ENCODE results near the gene GDI2.

DNA sequence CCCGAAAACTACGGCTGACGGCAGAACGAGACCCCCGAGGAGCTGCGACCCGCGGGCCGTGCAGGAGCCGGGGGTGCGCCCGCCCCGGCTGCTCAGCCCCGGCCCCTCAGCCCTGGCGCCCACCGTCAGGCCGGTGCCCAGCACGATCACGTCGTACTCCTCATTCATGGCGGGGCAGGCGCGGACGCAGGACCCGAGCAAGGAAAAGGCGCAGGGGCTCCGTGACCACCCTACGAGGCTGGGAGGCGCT, 218 bp downstream of the GDI2 start:
- TF ChIP-seq CTBP1 (IDR thresholded peaks at IDR 0.05; ENCODE audit: borderline replicate concordance) (no peak), L3MBTL2 (conservative IDR thresholded peaks at IDR 0.05) (no peak), FOXA1 (IDR thresholded peaks at IDR 0.05) (no peak), SUZ12 (IDR thresholded peaks at IDR 0.05) (no peak), SP1 (IDR thresholded peaks at IDR 0.05) (no peak), FOXM1 (IDR thresholded peaks at IDR 0.05; ENCODE audit: borderline replicate concordance) (no peak), FOXK2 (IDR thresholded peaks at IDR 0.05) (no peak), BHLHE40 (IDR thresholded peaks at IDR 0.05; ENCODE audit: borderline replicate concordance) (no peak), LEF1 (IDR thresholded peaks at IDR 0.05; ENCODE audit: borderline replicate concordance) (no peak), ARNT (IDR thresholded peaks at IDR 0.05) (no peak), TARDBP (IDR thresholded peaks at IDR 0.05) (no peak), ELF4 (IDR thresholded peaks at IDR 0.05) (no peak), HDGF (IDR thresholded peaks at IDR 0.05; ENCODE audit: borderline replicate concordance) (no peak)
- TF ChIP-seq, protein P1, sequence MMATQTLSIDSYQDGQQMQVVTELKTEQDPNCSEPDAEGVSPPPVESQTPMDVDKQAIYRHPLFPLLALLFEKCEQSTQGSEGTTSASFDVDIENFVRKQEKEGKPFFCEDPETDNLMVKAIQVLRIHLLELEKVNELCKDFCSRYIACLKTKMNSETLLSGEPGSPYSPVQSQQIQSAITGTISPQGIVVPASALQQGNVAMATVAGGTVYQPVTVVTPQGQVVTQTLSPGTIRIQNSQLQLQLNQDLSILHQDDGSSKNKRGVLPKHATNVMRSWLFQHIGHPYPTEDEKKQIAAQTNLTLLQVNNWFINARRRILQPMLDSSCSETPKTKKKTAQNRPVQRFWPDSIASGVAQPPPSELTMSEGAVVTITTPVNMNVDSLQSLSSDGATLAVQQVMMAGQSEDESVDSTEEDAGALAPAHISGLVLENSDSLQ (IDR thresholded peaks at IDR 0.05): no peak

Measured in HEK293T (cell line).